Stimulated activated CD8-positive, alpha-beta memory T cell treated with anti-CD3 and anti-CD28 coated beads, Interleukin-4, amount 100 ng/mL, for 48 hours (primary cell): ENCODE results near the gene SORCS3.
A peak's percentile ranks its signal among the peaks of the same experiment; 100 is the strongest.

ENCODE experiments used
- DNase-seq: peaks from one replicate; pipeline ENCODE4 v3.0.0-alpha.2; 2020

The SORCS3 gene

GRCh38 chr10:105026566-105026965 is 385.5 kb downstream of the SORCS3 start:
- no peak for DNase-seq

GRCh38 chr10:105029286-105029685 is 388.2 kb downstream of the SORCS3 start:
- no peak for DNase-seq

- DNase-seq = no peak
Measured at GRCh38 chr10:105037022-105037421, 395.9 kb downstream of the SORCS3 start.

GRCh38 chr10:105041956-105042355 is 400.9 kb downstream of the SORCS3 start:
- no peak for DNase-seq

- no peak for DNase-seq
Measured at GRCh38 chr10:105042906-105043552, 401.9 kb downstream of the SORCS3 start.

- no peak for DNase-seq
Measured at GRCh38 chr10:105044902-105045301, 403.8 kb downstream of the SORCS3 start.

GRCh38 chr10:105056413-105056812 is 415.3 kb downstream of the SORCS3 start:
- DNase-seq = no peak

GRCh38 chr10:105062951-105063350 is 421.9 kb downstream of the SORCS3 start:
- no peak for DNase-seq

GRCh38 chr10:105063796-105064195 is 422.7 kb downstream of the SORCS3 start:
- DNase-seq = peak; percentile 27

GRCh38 chr10:105068497-105068896 is 427.4 kb downstream of the SORCS3 start:
- no peak for DNase-seq

GRCh38 chr10:105070249-105070648 is 429.2 kb downstream of the SORCS3 start:
- no peak for DNase-seq

GRCh38 chr10:105070952-105071351 is 429.9 kb downstream of the SORCS3 start:
- DNase-seq = no peak

GRCh38 chr10:105071980-105072379 is 430.9 kb downstream of the SORCS3 start:
- DNase-seq = no peak

- no peak for DNase-seq
Measured at GRCh38 chr10:105073999-105074398, 432.9 kb downstream of the SORCS3 start.

- no peak for DNase-seq
Measured at GRCh38 chr10:105075031-105075430, 433.9 kb downstream of the SORCS3 start.

- no peak for DNase-seq
Measured at GRCh38 chr10:105085980-105086379, 444.9 kb downstream of the SORCS3 start.

- DNase-seq = no peak
Measured at GRCh38 chr10:105094048-105094447, 453.0 kb downstream of the SORCS3 start.

- DNase-seq = no peak
Measured at GRCh38 chr10:105096316-105096715, 455.2 kb downstream of the SORCS3 start.

GRCh38 chr10:105102977-105103376 is 461.9 kb downstream of the SORCS3 start:
- DNase-seq = no peak

GRCh38 chr10:105104297-105104696 is 463.2 kb downstream of the SORCS3 start:
- no peak for DNase-seq

GRCh38 chr10:105109164-105109563 is 468.1 kb downstream of the SORCS3 start:
- no peak for DNase-seq

GRCh38 chr10:105112862-105113261 is 471.8 kb downstream of the SORCS3 start:
- DNase-seq = no peak

GRCh38 chr10:105113666-105114065 is 472.6 kb downstream of the SORCS3 start:
- no peak for DNase-seq

GRCh38 chr10:105121743-105122142 is 480.7 kb downstream of the SORCS3 start:
- DNase-seq = no peak

- no peak for DNase-seq
Measured at GRCh38 chr10:105128111-105128510, 487.0 kb downstream of the SORCS3 start.
